Limb (tissue), 2 donors: ENCODE data around the gene ARHGAP24.
"Not testable (repeated sequence)": the region's sequence is repeated elsewhere in the genome, so short reads cannot be mapped to it uniquely, and the experiment has no call there.

Experiments used
- DNase-seq, 2 donors: peaks; one replicate each; pipeline ENCODE4 v3.0.0-alpha.2; 2016; ENCODE audit errors: extremely low spot score in 2 of 2

Gene ARHGAP24

GRCh38 chr4:86011117-86011516, 536.2 kb downstream of the ARHGAP24 start:
- no peak for DNase-seq

DNA sequence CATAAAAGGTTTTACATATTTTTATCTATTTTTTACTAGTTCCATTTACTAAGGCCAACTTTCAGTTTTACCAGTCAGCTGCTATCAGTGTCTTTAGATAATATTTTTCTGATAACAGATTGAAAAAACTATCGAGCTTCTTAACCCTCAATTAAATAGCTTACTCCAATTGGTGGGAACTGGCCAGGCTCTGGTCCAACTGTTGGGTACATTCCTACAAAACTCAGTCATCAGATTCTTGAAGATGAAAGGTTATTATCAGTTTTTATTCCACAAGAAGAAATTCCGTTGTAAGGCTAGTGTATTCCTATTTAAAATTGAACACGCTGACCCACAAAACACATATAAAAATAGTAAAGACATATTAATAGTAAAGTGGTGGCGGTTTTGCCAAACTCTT, 538.7 kb downstream of the ARHGAP24 start:
- no peak for DNase-seq

GRCh38 chr4:86014599-86014998, 539.6 kb downstream of the ARHGAP24 start:
- DNase-seq, result no peak

DNA sequence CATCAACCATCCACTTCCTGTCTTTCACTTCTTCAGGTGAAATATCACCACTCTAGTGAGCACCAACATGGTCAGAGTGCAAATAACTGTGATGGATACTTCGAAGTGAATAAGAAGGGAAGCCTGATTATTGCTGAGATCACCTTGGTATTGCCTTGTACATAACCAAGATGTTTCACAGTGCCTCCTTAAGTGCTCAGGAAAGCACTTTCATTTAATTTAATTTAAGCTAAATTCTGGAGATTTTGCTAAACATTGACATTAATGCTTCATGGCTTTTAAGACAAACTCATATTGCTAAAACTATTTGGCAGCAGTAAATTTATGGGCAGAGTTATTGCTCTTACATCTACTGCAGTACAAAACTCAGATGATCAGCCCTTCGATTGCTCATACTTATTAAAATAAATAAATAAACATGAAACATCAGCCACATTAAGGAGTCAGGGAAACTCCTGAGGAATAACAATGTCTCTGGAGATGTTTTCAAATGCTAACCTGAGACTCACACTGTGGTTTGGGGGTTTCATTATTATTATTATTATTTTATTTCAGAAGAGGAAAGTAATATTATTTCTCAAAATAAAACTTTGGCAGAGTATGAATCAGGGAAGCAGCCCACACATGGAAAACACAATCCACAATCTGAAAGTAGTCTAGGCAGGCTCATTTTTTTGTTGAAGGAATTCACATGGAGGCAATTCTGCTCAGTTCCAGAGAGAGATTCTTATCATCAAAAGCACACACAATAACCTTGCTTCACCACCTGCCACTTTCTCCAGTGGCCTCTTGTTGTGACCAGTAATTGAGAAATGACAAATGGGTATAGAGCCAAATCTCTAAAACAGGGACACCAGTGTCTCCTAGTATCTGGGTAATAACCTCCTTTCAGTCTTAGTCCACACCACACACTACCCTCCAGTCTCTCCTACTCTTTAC, 540.7 kb downstream of the ARHGAP24 start:
- DNase-seq, result no peak

DNA sequence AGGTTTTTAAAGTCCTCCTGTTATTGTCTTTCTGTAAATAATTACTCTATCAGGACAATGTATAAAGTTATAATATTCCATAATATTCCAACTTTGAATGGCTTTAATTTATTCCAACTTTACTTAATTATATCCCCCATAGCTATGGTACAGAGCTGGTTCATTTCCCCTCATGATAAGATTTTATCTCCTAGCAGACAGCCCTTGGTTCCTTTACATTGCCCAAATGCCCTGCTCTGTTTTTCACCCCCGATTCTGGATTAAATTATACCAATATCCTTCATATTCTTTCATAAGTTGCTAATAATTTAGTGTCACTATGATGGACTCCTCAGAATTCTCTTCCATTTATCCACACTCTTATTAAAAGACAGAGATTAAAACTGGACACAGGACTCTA, 544.4 kb downstream of the ARHGAP24 start:
- no peak for DNase-seq

- DNase-seq, result no peak
Observed at GRCh38 chr4:86019906-86020305, 545.0 kb downstream of the ARHGAP24 start.

- DNase-seq, result not testable (repeated sequence)
Observed at GRCh38 chr4:86021671-86022070, 546.7 kb downstream of the ARHGAP24 start.

DNA sequence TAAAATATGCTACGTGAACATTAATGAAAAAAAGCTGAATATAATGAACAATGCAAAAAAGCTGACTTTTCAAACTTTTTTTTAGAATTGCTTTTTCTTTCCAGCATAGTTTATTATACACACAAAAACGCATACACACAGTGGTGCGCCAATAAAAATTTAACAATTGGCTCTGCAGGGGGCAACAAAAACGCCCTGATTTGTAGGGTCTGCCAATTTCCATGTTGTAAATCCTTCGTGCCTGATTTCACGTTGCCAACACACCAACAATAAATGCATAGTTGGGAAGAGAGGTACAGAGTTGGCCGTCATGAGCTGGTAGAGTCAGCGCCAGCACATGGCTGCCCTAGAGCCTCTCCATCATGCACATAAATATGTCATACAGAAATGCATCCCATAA, 551.8 kb downstream of the ARHGAP24 start:
- no peak for DNase-seq

DNA sequence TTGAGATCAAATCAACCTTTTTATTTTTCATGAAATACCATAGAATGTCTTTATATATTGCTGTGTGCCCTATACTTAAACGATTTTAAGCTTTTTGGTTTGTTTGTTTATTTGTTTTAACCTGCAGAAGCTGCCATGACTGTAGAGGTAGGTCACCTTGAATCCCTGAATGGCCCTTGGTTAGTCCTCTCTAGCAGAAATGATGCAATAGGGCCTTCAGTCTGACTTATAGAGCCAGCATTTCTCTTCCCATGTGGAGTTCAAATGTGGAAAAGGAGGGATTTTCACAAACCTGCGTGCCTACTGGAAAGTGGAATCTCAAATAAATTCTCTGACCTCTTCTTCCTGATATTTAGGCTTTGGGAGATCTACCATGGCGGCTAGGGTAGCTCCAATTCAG, 557.0 kb downstream of the ARHGAP24 start:
- DNase-seq, result no peak

- peak in 1 of 2 donors; percentile 33 for DNase-seq
Observed at GRCh38 chr4:86032476-86033022, 557.6 kb downstream of the ARHGAP24 start.

DNA sequence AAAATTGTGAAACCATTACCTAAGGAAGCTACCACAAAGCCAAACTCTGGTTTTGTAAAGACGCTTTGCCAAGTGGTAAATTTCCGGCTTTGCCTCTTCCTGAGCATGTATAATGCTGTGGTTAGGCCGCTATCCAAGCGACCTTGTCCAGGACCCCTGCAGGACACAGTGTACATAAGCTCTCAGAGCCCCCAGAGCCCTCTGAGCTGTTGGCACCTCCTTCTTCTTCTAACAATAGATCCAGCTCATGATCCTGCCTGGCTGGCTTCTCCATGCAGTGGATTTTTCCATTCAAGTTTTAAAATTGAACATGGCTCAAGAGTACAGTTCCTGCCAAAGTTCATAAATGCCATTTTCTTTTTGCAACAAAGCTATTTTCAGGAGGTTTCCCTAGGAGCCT, 558.2 kb downstream of the ARHGAP24 start:
- DNase-seq, result peak; percentile 65 to 76

- DNase-seq, result no peak
Observed at GRCh38 chr4:86034616-86035015, 559.7 kb downstream of the ARHGAP24 start.

GRCh38 chr4:86035688-86036087, 560.7 kb downstream of the ARHGAP24 start:
- no peak for DNase-seq

DNA sequence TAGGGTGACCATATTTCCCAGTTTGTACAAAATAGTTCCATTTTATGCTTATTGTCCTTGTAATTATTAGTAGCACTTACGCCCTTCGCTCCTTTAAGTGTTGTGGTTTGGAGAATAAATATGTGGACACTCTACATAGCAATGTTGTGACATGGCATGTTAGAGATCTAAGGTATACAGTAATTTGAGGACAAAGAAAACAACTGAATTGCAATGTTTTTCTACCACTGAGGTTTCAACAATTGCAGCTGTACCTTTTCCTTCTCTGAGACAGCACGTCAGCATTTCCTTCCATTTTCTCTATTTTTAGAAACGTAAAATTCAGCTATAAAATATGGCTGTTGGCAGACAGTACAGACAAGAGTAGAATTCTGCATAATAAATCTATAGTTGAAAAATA, 561.8 kb downstream of the ARHGAP24 start:
- DNase-seq, result no peak

- DNase-seq, result no peak
Observed at GRCh38 chr4:86038037-86038436, 563.1 kb downstream of the ARHGAP24 start.

- peak in 1 of 2 donors; percentile 72 for DNase-seq
Observed at GRCh38 chr4:86043755-86044592, 569.0 kb downstream of the ARHGAP24 start.

GRCh38 chr4:86044593-86044985, 569.6 kb downstream of the ARHGAP24 start:
- DNase-seq, result no peak

DNA sequence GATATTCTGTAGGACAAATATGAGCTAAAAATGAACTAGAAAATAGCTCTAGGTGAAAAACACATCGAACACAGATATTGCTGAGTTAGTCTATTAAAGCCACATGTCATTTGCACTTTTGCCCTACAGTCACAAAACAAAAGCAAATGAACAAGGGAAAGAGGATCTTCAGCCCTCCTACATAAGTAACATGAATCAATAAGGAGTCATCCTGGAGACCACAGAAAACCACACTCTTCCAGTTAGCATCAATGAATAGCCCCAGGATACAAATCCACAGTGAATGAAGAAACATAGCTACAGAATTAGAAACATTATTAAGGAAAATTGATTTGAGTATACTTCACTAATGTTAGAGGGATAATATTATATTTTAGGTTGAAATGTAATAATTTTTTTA, 573.5 kb downstream of the ARHGAP24 start:
- DNase-seq, result no peak

GRCh38 chr4:86050496-86050895, 575.5 kb downstream of the ARHGAP24 start:
- DNase-seq, result no peak
